Subcutaneous adipose tissue (tissue), 4 donors: Measurements from ENCODE around the gene MAMLD1. TPM values are rescaled to one million over a fixed set of nuclear protein-coding genes. Genes with fewer than 3 reads are reported as not detected.

Source experiments
- CTCF ChIP-seq: fragments of 450-650 bp; IDR thresholded peaks from one replicate; pipeline ENCODE4 v1.5.1; 2016; ENCODE audit warnings: low read depth, mild to moderate bottlenecking, control low read depth, antibody characterized with exemption, moderate library complexity
- total RNA-seq, 4 donors: library from RNA; depleted of rRNA; stranded (reverse); fragments of >200 nt; gene quantifications; one replicate each; pipeline ENCODE4 v1.1.0, GENCODE V29; 2016

Gene MAMLD1
- total RNA-seq, 4 donors from 2014 or later, result 5.5 to 11.7 (median 8.5) TPM

GRCh38 chrX:150337536-150337935 is 25.6 kb upstream of the MAMLD1 start:
- TF ChIP-seq CTCF, result no peak

GRCh38 chrX:150338615-150339014 is 24.5 kb upstream of the MAMLD1 start:
- TF ChIP-seq CTCF, result no peak

GRCh38 chrX:150339736-150340135 is 23.4 kb upstream of the MAMLD1 start:
- no peak for TF ChIP-seq CTCF

- no peak for TF ChIP-seq CTCF
Observed at GRCh38 chrX:150347471-150347870, 15.6 kb upstream of the MAMLD1 start.

- no peak for TF ChIP-seq CTCF
Observed at GRCh38 chrX:150348365-150348764, 14.8 kb upstream of the MAMLD1 start.

GRCh38 chrX:150352114-150352513 is 11.0 kb upstream of the MAMLD1 start:
- TF ChIP-seq CTCF, result no peak

GRCh38 chrX:150352581-150352980 is 10.5 kb upstream of the MAMLD1 start:
- TF ChIP-seq CTCF, result no peak
